Activated CD4-positive, CD25-positive, alpha-beta regulatory T cell (primary cell): Measurements from ENCODE around the gene TRAK2.
A peak's percentile ranks its signal among the peaks of the same experiment; 100 is the strongest.
"Not testable (repeated sequence)": the region's sequence is repeated elsewhere in the genome, so short reads cannot be mapped to it uniquely, and the experiment has no call there.

Experiments used
- DNase-seq, 4 experiments: peaks; one replicate each; lab custom pipeline; 2025; lab: John Stamatoyannopoulos, UW

The TRAK2 gene

DNA sequence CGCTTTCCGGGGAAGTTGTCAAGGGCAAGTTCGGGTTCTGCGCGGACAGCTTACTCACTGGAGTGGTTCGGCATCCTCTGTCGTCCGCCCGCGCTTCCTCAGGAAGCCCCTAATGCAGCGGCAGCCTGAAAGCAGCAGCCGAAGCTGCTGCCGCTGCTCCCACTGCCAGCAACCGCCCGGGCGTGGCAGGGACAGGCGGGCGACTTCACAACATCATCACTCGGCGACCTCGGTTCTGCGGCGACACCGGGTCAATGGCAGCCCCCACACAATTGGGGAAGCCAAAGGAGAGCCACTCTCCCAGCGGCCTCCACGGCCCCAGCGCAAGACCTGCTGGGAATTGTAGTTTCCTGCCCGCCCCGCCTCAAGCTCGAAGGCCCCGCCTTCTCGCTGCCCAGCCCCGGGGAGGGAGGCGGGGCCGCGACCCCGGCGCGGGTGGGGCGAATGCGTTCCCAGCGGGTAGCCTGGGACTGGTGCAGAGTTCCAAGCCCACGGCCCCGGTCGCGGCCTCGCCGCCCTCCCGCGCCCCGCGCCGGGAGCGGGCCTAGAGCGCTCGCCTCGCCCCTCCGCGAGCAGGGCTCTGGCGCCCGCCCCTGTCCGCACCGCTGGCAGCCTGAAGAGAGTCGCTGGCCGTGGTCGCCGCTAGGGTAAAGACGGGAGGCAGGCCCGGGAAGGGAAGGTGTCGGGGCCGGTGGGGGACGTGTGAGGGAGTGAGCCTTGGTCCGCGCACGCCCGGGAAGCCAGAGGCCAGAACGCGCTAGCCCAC, at the start of gene TRAK2, which contains the start of gene STRADB:
TRAK2 (minus strand) TSS at position 167 of the 766 bp plus-strand sequence. CDS start 30,951 bp downstream, outside the sequence.
STRADB (plus strand) TSS at position 449 of the 766 bp plus-strand sequence. CDS start 3,101 bp downstream, outside the sequence.
- DNase-seq, result peak; percentile 83 to 92 (median 90)

DNA sequence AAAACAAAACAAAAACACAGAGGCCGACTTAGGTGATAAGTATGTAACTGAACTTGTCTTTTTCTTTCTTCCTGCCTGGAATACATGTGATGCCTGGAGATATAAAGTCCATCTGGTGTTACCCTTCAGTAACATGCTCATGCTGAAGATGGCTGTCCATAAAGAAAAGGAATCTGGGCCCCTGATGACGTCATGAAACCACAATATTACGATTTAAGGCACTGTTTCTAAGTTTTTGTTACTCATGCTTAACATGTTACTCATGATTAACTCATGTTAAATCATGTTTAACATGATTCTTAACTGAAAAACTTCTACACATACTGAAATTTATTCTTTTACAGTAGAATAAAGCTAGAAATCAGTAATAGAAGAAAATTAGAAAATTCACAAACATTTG, 49.3 kb upstream of the TRAK2 start:
- no peak for DNase-seq

GRCh38 chr2:201496785-201497184, 45.5 kb upstream of the TRAK2 start:
- DNase-seq, result no peak

GRCh38 chr2:201490291-201490690, 39.0 kb upstream of the TRAK2 start:
- DNase-seq, result no peak

DNA sequence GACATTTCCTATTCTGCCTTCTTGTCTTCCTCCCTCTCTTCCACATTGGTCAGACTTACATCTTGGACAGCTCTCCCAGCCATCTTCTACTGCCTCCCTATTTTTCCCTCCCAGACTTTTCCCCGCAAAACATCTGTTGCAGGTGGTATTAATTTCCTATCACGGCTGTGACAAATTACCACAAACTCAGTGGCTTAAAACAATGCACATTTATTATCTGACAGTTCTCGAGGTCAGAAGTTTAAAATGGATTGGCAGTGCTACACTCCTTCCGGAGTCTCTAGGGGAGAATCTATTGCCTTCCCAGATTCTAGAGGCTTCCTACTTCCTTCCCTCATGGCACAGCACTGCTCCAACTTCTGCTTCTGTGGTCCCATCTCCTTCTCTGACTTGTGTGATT, 33.5 kb upstream of the TRAK2 start:
- no peak for DNase-seq

DNA sequence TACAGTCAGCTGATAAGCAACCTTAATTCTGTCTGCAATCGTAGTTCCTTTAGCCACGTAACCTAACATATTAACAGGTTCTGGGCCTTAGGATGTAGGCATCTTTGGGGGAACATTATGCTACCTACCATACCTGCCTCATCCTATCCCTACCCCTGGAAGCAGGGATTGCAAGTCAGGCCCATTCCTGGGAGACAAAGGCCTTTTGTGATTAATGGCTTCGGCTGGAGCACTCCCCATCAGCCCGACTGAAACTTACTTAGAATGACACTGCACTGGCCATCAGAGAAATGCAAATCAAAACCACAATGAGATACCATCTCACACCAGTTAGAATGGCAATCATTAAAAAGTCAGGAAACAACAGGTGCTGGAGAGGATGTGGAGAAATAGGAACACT, 32.5 kb upstream of the TRAK2 start:
- not testable (repeated sequence) for DNase-seq

GRCh38 chr2:201483342-201483741, 32.1 kb upstream of the TRAK2 start:
- no peak for DNase-seq

DNA sequence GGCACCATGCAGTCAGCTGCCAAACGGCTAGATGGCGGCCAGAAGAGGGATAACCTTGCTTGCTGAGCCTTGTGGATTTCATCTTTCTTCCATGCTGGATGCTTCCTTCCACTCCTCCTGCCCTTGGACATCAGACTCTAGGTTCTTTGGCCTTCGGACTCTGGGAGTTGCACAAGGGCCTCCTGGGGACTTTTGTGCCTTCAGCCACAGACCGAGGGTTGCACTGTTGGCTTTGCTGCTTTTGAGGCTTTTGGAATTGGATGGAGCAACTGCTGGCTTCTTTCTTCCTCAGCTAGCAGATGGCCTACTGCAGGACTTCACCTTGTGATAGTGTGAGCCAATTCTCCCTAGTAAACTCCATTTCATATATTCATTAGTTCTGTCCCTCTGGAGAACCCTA, 31.3 kb upstream of the TRAK2 start:
- DNase-seq, result no peak

GRCh38 chr2:201472411-201472810, 21.2 kb upstream of the TRAK2 start:
- no peak for DNase-seq

- DNase-seq, result no peak
These were observed 20.6 kb upstream of the TRAK2 start for GRCh38 chr2:201471732-201472393.

- DNase-seq, result no peak
These were observed 19.8 kb upstream of the TRAK2 start for GRCh38 chr2:201470821-201471731.

GRCh38 chr2:201467666-201468065, 16.4 kb upstream of the TRAK2 start:
- DNase-seq, result no peak

- no peak for DNase-seq
These were observed 14.9 kb upstream of the TRAK2 start for GRCh38 chr2:201466050-201466675.

DNA sequence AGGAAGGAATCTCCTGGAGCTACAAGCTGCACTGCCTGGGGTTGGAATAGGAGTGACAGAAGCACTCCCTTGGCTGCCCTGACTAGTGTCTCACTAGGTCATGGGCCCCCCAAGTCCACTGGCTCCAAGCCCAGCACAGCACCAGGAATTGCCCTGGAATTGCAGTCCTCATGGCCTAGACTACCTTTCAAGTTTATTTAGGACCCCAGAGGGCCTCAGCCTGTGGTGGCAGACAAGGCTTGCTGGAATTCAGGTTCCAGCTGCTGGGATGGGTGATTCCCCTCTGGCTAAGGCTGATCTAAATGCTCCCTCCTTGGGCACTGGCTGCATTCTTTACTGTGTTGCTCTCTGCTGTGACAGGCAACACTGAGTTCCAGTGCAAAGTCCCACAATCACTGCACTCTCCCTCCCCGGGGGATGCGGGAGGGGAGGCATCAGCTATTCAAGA, 14.3 kb upstream of the TRAK2 start:
- no peak for DNase-seq

DNA sequence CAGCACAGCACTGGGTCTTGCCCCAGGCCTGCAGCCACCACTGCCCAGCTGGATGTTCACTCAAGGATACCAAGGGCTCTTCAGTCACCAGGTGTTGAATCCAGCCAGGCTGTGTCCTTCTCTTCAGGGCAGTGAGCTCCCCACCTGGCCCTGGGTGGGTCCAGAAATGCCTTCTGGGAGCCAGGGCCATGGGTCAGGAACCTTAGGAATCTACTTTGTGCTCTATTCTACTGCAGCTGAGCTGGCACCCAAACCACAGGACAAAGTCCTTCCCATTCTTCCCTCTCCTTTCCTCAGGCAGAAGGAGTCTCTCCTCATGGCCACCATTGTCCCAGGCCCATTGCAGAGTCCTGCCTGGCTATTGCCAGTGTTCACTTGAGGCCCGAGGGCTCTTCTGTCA, 13.3 kb upstream of the TRAK2 start:
- no peak for DNase-seq

DNA sequence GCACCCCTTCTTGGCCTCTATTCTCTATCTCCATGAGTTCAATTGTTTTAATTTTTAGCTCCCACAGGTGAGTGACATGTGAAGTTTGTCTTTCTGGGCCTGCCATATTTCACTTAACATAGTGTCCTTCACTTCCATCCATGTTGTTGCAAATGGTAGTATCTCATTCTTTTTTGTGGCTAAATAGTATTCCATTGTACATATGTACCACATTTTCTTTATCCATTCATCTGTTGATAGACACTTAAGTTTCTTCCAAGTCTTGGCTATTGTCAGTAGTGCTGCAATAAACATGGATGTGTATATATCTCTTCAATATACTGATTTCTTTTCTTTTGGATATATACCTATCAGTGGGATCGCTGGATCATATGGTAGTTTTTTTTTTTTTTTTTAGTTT, 9.3 kb upstream of the TRAK2 start:
- DNase-seq, result no peak

DNA sequence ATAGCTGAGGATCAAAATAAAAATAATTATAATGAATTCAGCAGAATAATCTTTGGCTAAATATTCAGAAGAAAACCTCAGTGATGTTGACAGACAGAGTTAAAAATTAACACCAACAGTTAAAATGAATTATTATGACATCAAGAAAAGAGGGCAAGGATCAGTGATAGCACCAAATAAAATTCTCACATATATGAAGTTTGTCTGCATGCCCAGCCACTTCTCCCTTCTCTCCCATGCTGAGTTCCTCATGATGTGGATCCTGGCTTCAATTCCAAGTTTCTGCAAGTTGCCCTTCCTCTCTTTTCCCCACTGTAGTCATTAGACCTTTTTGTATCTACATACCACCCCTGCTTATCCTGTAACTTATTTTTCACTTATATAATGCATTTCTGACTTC, 7.1 kb upstream of the TRAK2 start:
- no peak for DNase-seq

DNA sequence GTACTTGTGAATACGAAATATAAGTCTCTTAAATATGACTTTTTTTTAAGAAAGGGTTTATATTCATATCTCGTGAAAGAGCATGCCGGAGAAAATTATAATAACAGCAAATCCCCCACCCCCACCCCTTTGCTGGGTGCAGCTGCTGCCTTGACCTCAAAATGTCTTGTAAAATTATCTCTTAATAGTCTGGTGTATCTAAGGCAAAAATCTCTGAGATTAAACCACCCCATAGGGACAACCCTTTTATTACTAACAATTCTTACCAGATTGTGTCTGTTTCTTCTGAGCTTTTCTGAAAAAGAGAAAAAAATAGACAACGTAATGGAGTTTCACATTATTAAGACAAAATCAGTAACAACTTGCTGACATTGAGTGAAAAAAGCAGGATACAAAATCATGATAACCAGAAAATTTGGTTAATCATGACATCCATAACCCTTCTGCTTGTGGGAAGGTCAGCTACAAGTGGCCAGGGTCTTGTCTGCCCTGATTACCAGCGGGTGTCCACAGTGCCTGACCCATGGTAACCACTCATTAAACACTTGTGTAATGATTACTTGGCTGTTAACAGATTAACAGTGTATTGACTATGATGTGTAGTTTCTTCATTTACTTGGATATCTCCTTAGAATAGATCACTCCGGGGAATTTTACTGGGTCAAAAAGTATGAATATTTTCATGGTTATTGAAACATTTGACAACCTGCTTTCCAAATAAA, 1.8 kb upstream of the TRAK2 start:
- DNase-seq, result no peak

DNA sequence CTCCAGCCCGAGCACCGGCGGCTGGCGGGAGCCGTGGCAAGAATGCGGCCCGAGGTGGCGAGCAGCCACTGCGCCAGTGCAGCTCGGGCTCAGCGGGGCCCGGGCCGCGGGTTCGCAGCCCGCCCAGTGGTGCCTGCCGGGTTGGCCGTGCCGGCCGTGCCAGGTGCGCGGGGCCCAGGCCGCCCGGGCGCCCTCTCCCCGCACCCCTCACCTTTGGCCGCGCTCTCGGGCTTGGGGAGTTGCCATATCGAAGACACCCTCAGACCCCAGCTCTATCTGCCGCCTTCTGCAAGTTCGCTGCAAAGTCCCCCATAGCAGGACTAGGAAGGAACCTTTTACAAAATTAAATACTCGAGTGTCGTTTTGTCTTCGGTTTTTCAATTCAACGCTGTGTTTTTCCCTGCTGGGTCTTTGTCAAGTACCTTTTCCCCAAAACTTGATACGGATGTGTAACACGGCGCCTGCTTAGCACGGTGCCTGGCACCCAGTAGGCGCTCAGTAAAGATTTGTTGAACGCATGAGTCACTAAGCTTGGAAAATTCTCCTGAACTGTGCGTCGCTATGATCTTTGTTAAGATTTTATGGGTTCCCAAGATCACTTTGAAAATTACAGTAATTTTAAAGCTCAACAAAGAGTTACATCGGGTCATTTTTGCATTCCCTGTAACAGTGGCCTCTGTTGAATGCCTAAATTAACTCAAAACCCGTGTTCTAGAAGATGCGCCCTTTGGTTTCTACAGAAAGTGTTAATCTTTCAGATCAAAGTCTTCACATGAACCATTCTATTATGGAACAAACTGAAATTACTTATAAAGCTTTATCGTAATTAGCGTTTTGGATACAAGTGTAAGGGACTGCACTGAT, 1.0 kb upstream of the TRAK2 start:
- peak in 1 of 4 experiments; percentile 28 for DNase-seq

GRCh38 chr2:201450954-201451291, 335 bp downstream of the TRAK2 start:
- DNase-seq, result no peak
